Activated CD4-positive, alpha-beta T cell treated with anti-CD3 and anti-CD28 coated beads for 36 hours (primary cell): ENCODE results near the gene POLD4. TPM values are rescaled to one million over a fixed set of nuclear protein-coding genes. Genes with fewer than 3 reads are reported as not detected.

Experiments used
- ATAC-seq: fragments of 200-7000 bp; cut with Tn5 transposase; one replicate; pipeline ENCODE4 v1.10.0; 2021; ENCODE audit warnings: mild to moderate bottlenecking, moderate library complexity
- CTCF ChIA-PET: fragments of 350-600 bp; sonication (Branson Sonifier 250); formaldehyde crosslinking; loops from one replicate; lab custom pipeline; 2021; ENCODE audit warnings: antibody characterized with exemption; lab: Charles Lee
- POLR2A ChIA-PET: fragments of 350-600 bp; sonication (Branson Sonifier 250); formaldehyde crosslinking; loops from one replicate; lab custom pipeline; 2021; ENCODE audit warnings: antibody characterized with exemption, inconsistent platforms; lab: Charles Lee
- DNase-seq: peaks from one replicate; pipeline ENCODE4 v3.0.0-alpha.2; 2020
- H3K27ac Mint-ChIP-seq: one replicate; pipeline ENCODE4 v1.8.0; 2021; ENCODE audit warnings: mixed read lengths
- H3K27me3 Mint-ChIP-seq: one replicate; pipeline ENCODE4 v1.8.0; 2021; ENCODE audit warnings: mixed read lengths
- H3K36me3 Mint-ChIP-seq: one replicate; pipeline ENCODE4 v1.8.0; 2021; ENCODE audit warnings: low read depth, mixed read lengths
- H3K4me1 Mint-ChIP-seq: one replicate; pipeline ENCODE4 v1.8.0; 2021; ENCODE audit warnings: mixed read lengths
- H3K4me3 Mint-ChIP-seq: one replicate; pipeline ENCODE4 v1.8.0; 2021; ENCODE audit warnings: mild to moderate bottlenecking, moderate library complexity, mixed read lengths
- H3K9me3 Mint-ChIP-seq: one replicate; pipeline ENCODE4 v1.8.0; 2021; ENCODE audit warnings: low read depth, mixed read lengths
- intact Hi-C, 2 experiments: fragments of 100-400 bp; cut with DNase I in 1 of 2; cut with micrococcal nuclease in 1 of 2; formaldehyde crosslinking; loops; one replicate each; pipeline versions ENCODE4 v1.14.2 to v1.15.1; 2022 to 2024; cut with DNase I, micrococcal nuclease
- total RNA-seq, 2 experiments: library from RNA; stranded (reverse); gene quantifications; one replicate each; pipeline ENCODE4 v1.2.3, GENCODE V29; 2021

The POLD4 gene
- total RNA-seq, 2 experiments from 2014 or later = 31.3 to 37.5 TPM

GRCh38 chr11:67389477-67389876 is 36.1 kb upstream of the POLD4 start:
- CTCF ChIA-PET = interaction anchor here (0.6 to 20.0 kb wide), 6 partner anchors 9 to 177 kb away, joined by 3 to 445 read pairs (median 4); partner anchors contain the start of gene POLD4
- ATAC-seq (peak; percentile 67), DNase-seq (peak; percentile 74)
- Mint-ChIP-seq H3K9me3 (no peaks in the 10 kb centered on the region), H3K4me1 (peaks cover 31% of the 10 kb centered on the region), H3K36me3 (peaks cover 6% of the 10 kb centered on the region), H3K27me3 (no peaks in the 10 kb centered on the region), H3K4me3 (peak overlapping the region; percentile 50), H3K27ac (no peak overlapping the region)
- intact Hi-C loops = no loop called here
- POLR2A ChIA-PET = no interaction called here

DNA sequence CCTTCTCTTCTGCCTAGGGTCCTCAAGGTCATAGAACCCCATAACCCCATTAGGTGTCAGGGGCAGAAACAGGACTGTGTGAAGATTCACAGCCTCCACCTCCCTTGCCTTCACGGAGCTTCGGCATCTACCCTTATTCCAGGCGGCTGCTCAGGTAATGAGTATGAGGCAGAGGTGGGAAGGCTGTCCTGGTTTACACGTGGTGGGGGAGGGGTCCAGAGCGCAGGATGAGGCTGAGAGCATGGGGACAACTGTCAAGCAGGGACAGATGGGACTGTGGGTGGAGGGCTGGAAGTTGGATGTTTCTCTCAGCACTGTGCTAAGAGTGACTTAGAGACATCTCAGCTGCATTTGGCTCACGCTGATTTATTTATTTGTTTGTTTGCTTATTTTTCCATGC is 34.2 kb upstream of the POLD4 start:
- Mint-ChIP-seq H3K9me3 (no peaks in the 10 kb centered on the region), H3K27me3 (no peaks in the 10 kb centered on the region), H3K27ac (no peak overlapping the region), H3K4me3 (no peak overlapping the region), H3K36me3 (no peaks in the 10 kb centered on the region), H3K4me1 (peaks cover 21% of the 10 kb centered on the region)
- intact Hi-C loops = no loop called here
- CTCF ChIA-PET = interaction anchor here (0.5 to 20.0 kb wide), 8 partner anchors 9 to 71 kb away, joined by 3 to 445 read pairs (median 5); partner anchors contain the start of gene POLD4
- POLR2A ChIA-PET = no interaction called here
- DNase-seq (no peak), ATAC-seq (no peak)

GRCh38 chr11:67387069-67387468 is 33.7 kb upstream of the POLD4 start:
- no peaks in the 10 kb centered on the region for H3K27me3 Mint-ChIP-seq
- POLR2A ChIA-PET = no interaction called here
- intact Hi-C loops = no loop called here

DNA sequence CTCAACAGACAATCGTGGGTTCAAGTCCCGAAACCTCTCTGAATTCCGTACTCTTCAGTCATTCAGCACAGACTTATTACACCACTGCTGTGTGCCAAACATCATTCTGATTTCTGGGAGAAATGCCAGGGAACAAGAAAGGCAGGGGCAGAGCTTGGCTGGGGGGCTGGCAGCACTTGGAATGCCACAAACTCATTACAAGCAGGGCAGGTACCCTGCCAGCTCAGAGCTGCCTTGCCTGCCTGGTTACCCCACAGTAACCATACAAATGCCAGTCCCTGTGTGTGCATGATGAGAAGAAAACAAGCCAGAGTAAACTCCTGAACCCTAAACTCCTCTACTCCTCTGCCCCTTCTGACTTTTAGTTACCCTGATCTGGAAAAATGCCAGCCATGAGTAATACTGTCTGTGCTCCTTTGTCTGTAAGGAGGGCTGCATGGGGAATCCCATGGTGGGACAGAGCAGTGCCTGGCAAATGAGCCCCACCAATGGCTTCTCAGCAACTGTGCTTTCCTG is 31.6 kb upstream of the POLD4 start:
- Mint-ChIP-seq H3K4me1 (peaks cover 11% of the 10 kb centered on the region), H3K27me3 (no peaks in the 10 kb centered on the region), H3K4me3 (no peak overlapping the region), H3K9me3 (no peaks in the 10 kb centered on the region), H3K36me3 (no peaks in the 10 kb centered on the region), H3K27ac (no peak overlapping the region)
- ATAC-seq = no peak
- intact Hi-C loops = loop anchor here in 1 of 2 experiments (5.0 kb wide), 1 partner anchor 118 kb away; the partner anchor contains the start of gene GRK2
- no peak for DNase-seq
- ChIA-PET CTCF (interaction anchor here (1.0 to 20.0 kb wide), 5 partner anchors 15 to 268 kb away, joined by 3 to 445 read pairs (median 13); partner anchors contain the start of gene POLD4), POLR2A (interaction anchor here (0.6 kb wide), 1 partner anchor 74 kb away, joined by 3 read pairs; no protein-coding TSS in a partner anchor)

More at GRCh38 chr11:67387069-67387468, 33.7 kb upstream of the POLD4 start:
- no peaks in the 10 kb centered on the region for H3K36me3 Mint-ChIP-seq
- H3K9me3 Mint-ChIP-seq = no peaks in the 10 kb centered on the region
- CTCF ChIA-PET = interaction anchor here (0.6 to 20.0 kb wide), 10 partner anchors 9 to 264 kb away, joined by 3 to 445 read pairs (median 4); partner anchors contain the start of genes ACY3 and POLD4
- ATAC-seq = no peak
- no peak overlapping the region for H3K4me3 Mint-ChIP-seq
- no peak overlapping the region for H3K27ac Mint-ChIP-seq
- H3K4me1 Mint-ChIP-seq = peaks cover 19% of the 10 kb centered on the region
- DNase-seq = no peak

- no peak overlapping the region for H3K27ac Mint-ChIP-seq
- no peak overlapping the region for H3K4me3 Mint-ChIP-seq
- no peaks in the 10 kb centered on the region for H3K27me3 Mint-ChIP-seq
- ChIA-PET CTCF (interaction anchor here (0.5 to 20.0 kb wide), 41 partner anchors 8 to 1026 kb away, joined by 3 to 445 read pairs (median 3); partner anchors contain the start of genes POLD4, PPP1CA and RAD9A), POLR2A (interaction anchor here (0.5 to 1.0 kb wide), 4 partner anchors 31 to 328 kb away, joined by 3 to 5 read pairs (median 4); no protein-coding TSS in a partner anchor)
- H3K9me3 Mint-ChIP-seq = no peaks in the 10 kb centered on the region
- peaks cover 2% of the 10 kb centered on the region for H3K4me1 Mint-ChIP-seq
- intact Hi-C loops = loop anchor here (1.0 to 5.0 kb wide), 7 partner anchors 25 to 301 kb away; partner anchors contain the start of gene GRK2 (in 2 of the 2)
- no peaks in the 10 kb centered on the region for H3K36me3 Mint-ChIP-seq
- DNase-seq = peak; percentile 90
- peak; percentile 97 for ATAC-seq
Measured at GRCh38 chr11:67382276-67383136, 29.2 kb upstream of the POLD4 start.

DNA sequence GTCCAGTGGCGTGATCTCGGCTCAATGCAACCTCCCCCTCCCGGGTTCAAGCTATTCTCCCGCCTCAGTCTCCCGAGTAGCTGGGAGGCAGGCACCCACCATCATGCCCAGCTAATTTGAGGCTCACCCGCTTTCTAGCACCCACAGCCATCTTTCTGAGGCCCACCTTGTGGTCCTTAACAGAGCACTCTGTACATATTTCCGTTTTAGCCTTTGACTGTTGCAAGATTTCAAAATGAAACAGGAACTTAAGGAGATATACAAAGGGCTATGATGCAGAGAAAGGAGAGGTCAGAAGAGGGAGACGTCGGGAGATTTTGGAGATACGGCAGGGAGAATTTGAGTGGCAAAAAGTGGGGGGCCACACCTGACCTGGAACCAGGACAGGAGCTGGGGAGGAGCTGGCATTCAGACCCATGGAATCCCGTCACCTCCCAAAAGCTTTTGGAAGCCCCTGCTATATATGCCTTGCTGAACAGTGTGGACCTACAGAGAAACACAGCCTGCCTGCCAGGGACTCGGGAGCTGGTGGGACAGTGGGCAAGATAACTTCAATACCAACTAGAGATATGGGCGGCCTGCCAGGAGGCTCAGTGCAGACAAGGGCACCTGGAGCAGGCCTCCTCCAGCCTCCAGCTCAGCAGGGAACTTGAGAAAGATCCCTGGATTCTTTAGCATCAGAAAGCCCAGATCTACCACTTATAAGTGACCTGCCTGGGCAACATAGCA is 28.1 kb upstream of the POLD4 start:
- H3K9me3 Mint-ChIP-seq = no peaks in the 10 kb centered on the region
- H3K4me3 Mint-ChIP-seq = no peak overlapping the region
- peaks cover 2% of the 10 kb centered on the region for H3K27me3 Mint-ChIP-seq
- POLR2A ChIA-PET = no interaction called here
- H3K27ac Mint-ChIP-seq = no peak overlapping the region
- DNase-seq (no peak), ATAC-seq (no peak)
- intact Hi-C loops = loop anchor here in 1 of 2 experiments (5.0 kb wide), 1 partner anchor 114 kb away; the partner anchor contains the start of gene GRK2
- H3K4me1 Mint-ChIP-seq = peaks cover 2% of the 10 kb centered on the region
- CTCF ChIA-PET = interaction anchor here (0.6 to 20.0 kb wide), 24 partner anchors 8 to 194 kb away, joined by 3 to 445 read pairs (median 5); partner anchors contain the start of genes POLD4 and RAD9A
- no peaks in the 10 kb centered on the region for H3K36me3 Mint-ChIP-seq

DNA sequence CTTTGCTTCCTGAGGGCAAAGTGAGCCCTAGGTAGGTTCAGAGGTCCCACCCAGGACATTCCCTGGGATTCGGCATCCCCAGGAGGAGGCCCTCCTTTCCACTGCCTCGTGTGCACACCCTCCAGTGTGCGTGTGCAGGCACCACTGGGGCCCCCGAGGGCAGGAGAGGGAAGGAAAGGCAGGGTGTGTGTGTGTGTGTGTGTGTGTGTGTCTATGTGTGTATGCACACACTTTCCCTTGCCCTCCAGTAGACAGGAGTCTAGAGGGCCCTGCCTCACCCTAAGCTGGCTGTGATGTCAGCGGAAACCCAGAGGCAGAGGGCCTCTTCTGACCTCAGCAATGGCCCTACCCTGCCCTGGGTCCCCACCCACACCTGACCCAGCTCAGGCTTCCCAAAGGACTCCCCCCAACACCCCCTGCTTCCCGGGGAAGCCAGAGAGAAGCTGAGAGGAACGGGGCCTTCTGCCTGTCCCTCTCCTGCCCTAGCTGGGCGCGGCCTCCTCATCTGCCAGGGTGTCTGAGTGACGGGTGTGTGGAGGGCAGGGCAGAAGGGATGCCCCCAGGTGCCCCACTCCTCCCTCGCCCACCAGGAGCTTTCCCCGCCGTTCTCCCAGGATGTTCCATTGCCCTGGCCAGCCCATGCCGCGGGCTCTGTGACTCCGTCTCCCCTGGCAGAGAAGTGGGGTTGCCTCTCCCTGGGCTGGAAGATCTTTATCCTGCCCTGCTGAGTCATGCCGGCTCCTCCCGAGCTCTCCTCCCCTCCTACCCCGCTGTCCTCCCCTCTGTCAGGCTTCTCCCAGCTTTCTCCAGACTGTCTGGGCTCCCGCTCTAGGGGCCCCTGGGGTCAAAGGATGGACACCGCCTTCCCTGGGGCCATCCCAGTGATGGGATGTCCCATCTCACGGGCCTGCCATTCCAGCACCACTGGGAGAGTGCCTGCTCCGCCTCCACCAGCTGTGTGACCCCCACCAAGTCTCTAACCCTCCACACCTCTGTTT is 26.0 kb upstream of the POLD4 start:
- no peak overlapping the region for H3K27ac Mint-ChIP-seq
- POLR2A ChIA-PET = no interaction called here
- no peak for ATAC-seq
- H3K27me3 Mint-ChIP-seq = peaks cover 9% of the 10 kb centered on the region
- peaks cover 7% of the 10 kb centered on the region for H3K4me1 Mint-ChIP-seq
- DNase-seq = no peak
- H3K9me3 Mint-ChIP-seq = no peaks in the 10 kb centered on the region
- H3K36me3 Mint-ChIP-seq = no peaks in the 10 kb centered on the region
- H3K4me3 Mint-ChIP-seq = no peak overlapping the region
- CTCF ChIA-PET = interaction anchor here (0.9 to 20.0 kb wide), 4 partner anchors 8 to 34 kb away, joined by 3 to 445 read pairs (median 53); partner anchors contain the start of gene POLD4
- intact Hi-C loops = loop anchor here in 1 of 2 experiments (5.0 kb wide), 1 partner anchor 112 kb away; the partner anchor contains the start of gene GRK2

- no peak for DNase-seq
- intact Hi-C loops = no loop called here
- Mint-ChIP-seq H3K27me3 (peaks cover 15% of the 10 kb centered on the region), H3K4me1 (peaks cover 13% of the 10 kb centered on the region), H3K27ac (no peak overlapping the region), H3K4me3 (no peak overlapping the region), H3K9me3 (no peaks in the 10 kb centered on the region), H3K36me3 (no peaks in the 10 kb centered on the region)
- ChIA-PET CTCF (interaction anchor here (0.9 to 20.0 kb wide), 2 partner anchors 8 to 24 kb away, joined by 4 to 445 read pairs; partner anchors contain the start of gene POLD4), POLR2A (interaction anchor here (0.6 kb wide), 1 partner anchor 652 kb away, joined by 3 read pairs; the partner anchor contains the start of gene NDUFS8)
- no peak for ATAC-seq
Measured at GRCh38 chr11:67378544-67378943, 25.2 kb upstream of the POLD4 start.

- Mint-ChIP-seq H3K27ac (no peak overlapping the region), H3K27me3 (peaks cover 16% of the 10 kb centered on the region), H3K36me3 (no peaks in the 10 kb centered on the region), H3K4me1 (peaks cover 13% of the 10 kb centered on the region), H3K9me3 (no peaks in the 10 kb centered on the region), H3K4me3 (no peak overlapping the region)
- ChIA-PET CTCF (interaction anchor here (0.5 to 20.0 kb wide), 8 partner anchors 10 to 295 kb away, joined by 3 to 445 read pairs (median 4); partner anchors contain the start of gene POLD4), POLR2A (interaction anchor here (0.6 kb wide), 1 partner anchor 100 kb away, joined by 5 read pairs; no protein-coding TSS in a partner anchor)
- DNase-seq = no peak
- ATAC-seq = no peak
- intact Hi-C loops = no loop called here
Measured at GRCh38 chr11:67376873-67377808, 23.8 kb upstream of the POLD4 start.
